Type B pancreatic cell (in vitro differentiated cells): ENCODE measurements around the gene NTRK2. TPM values are rescaled to one million over a fixed set of nuclear protein-coding genes. Genes with fewer than 3 reads are reported as not detected.

Experiments
- DNase-seq: peaks from one replicate; pipeline ENCODE4 v3.0.0; 2021; ENCODE audit warnings: mixed read lengths; ENCODE audit not compliant: unreplicated experiment; ENCODE audit errors: extremely low spot score
- H3K27ac Mint-ChIP-seq: 2 replicates; pipeline ENCODE4 v1.8.0; 2021; ENCODE audit warnings: mild to moderate bottlenecking, mixed read lengths
- H3K27me3 Mint-ChIP-seq: 2 replicates; pipeline ENCODE4 v1.8.0; 2021; ENCODE audit warnings: mixed read lengths
- H3K36me3 Mint-ChIP-seq: 2 replicates; pipeline ENCODE4 v1.8.0; 2021; ENCODE audit warnings: mixed read lengths
- H3K4me1 Mint-ChIP-seq: one replicate; pipeline ENCODE4 v1.8.0; 2021; ENCODE audit warnings: mixed read lengths; ENCODE audit not compliant: unreplicated experiment
- H3K4me3 Mint-ChIP-seq: 2 replicates; pipeline ENCODE4 v1.8.0; 2021; ENCODE audit warnings: mild to moderate bottlenecking, mixed read lengths
- H3K9me3 Mint-ChIP-seq: 2 replicates; pipeline ENCODE4 v1.8.0; 2021; ENCODE audit warnings: mixed read lengths
- total RNA-seq: library from RNA; stranded (reverse); gene quantifications from 2 replicates; pipeline ENCODE4 v1.2.1, GENCODE V29; 2021; ENCODE audit warnings: low replicate concordance
- TF ChIP-seq, protein P1 (sequence below): fragments of 200-600 bp; sonication (generic); conservative IDR thresholded peaks from 2 replicates; pipeline ENCODE4 v1.5.0; 2021; ENCODE audit warnings: antibody characterized with exemption, mild to moderate bottlenecking

Gene NTRK2
- total RNA-seq, 1 donor from 2014 or later, result 122 TPM

DNA sequence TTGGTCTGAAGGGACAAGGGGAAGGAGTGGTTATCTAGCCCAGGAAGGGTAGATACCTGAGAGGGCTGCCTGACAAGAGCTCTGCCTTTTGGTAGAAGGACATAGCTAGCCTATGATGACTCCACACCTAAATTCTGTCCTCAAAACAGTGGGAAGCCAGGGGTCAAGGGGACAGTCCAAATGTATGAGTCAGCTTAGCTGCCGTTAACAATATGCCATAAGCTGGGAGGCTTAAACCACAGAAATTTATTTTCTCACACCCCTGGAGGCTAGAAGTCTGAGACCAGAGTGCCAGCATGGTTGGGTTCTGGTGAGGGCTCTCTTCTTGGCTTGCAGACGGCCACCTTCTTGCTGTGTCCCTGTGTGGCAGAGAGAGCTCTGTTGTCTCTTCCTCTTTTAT, 306.4 kb downstream of the NTRK2 start:
- H3K27me3 Mint-ChIP-seq, result peaks cover 4% of the 10 kb centered on the region
- H3K36me3 Mint-ChIP-seq, result no peaks in the 10 kb centered on the region
- H3K9me3 Mint-ChIP-seq, result peaks cover 4% of the 10 kb centered on the region
- H3K4me1 Mint-ChIP-seq, result no peaks in the 10 kb centered on the region
- TF ChIP-seq, protein P1, sequence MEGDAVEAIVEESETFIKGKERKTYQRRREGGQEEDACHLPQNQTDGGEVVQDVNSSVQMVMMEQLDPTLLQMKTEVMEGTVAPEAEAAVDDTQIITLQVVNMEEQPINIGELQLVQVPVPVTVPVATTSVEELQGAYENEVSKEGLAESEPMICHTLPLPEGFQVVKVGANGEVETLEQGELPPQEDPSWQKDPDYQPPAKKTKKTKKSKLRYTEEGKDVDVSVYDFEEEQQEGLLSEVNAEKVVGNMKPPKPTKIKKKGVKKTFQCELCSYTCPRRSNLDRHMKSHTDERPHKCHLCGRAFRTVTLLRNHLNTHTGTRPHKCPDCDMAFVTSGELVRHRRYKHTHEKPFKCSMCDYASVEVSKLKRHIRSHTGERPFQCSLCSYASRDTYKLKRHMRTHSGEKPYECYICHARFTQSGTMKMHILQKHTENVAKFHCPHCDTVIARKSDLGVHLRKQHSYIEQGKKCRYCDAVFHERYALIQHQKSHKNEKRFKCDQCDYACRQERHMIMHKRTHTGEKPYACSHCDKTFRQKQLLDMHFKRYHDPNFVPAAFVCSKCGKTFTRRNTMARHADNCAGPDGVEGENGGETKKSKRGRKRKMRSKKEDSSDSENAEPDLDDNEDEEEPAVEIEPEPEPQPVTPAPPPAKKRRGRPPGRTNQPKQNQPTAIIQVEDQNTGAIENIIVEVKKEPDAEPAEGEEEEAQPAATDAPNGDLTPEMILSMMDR, result no peak
- no peak overlapping the region for H3K27ac Mint-ChIP-seq
- no peak for DNase-seq
- no peak overlapping the region for H3K4me3 Mint-ChIP-seq

DNA sequence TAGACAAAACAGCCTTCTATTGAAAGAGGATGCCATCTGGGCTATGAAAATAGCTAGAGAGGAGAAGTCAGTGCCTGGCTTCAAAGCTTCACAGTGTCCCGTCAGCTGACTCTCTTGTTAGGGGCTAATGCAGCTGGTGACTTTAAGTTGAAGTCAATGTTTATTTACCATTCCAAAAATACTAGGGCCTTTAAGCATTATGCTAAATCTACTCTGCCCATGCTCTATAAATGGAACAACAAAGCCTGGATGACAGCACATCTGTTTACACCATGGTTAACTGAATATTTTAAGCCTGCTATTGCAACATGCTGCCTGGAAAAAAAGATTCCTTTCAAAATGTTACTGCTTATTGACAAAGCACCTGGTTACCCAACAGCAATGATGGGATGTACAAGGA, 309.1 kb downstream of the NTRK2 start:
- no peak overlapping the region for H3K4me3 Mint-ChIP-seq
- TF ChIP-seq, protein P1, result no peak
- H3K27ac Mint-ChIP-seq, result no peak overlapping the region
- H3K4me1 Mint-ChIP-seq, result no peaks in the 10 kb centered on the region
- H3K27me3 Mint-ChIP-seq, result no peaks in the 10 kb centered on the region
- no peaks in the 10 kb centered on the region for H3K36me3 Mint-ChIP-seq
- no peak for DNase-seq
- peaks cover 4% of the 10 kb centered on the region for H3K9me3 Mint-ChIP-seq

DNA sequence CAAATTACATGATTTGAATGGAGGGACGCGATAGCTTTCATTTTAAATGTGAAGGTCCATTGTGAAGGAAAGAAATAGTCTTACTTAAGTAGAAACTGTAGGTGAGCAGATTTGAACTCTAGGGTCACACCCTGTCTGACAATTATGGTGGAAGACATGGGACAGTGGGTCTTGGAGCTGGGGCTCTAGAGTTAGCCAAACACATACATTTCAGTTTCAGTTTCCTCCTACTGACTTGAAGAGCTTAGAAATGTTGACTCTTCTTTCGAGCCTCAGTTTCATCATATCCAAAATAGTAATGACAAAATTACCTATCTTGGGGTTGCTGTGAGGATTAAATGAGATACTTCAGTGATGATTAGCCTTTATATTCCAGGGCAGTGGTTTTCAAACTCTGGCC, 314.2 kb downstream of the NTRK2 start:
- no peaks in the 10 kb centered on the region for H3K4me1 Mint-ChIP-seq
- no peaks in the 10 kb centered on the region for H3K27me3 Mint-ChIP-seq
- H3K36me3 Mint-ChIP-seq, result no peaks in the 10 kb centered on the region
- H3K9me3 Mint-ChIP-seq, result peaks cover 10% of the 10 kb centered on the region
- no peak overlapping the region for H3K4me3 Mint-ChIP-seq
- DNase-seq, result no peak
- no peak overlapping the region for H3K27ac Mint-ChIP-seq
- TF ChIP-seq, protein P1, result no peak

DNA sequence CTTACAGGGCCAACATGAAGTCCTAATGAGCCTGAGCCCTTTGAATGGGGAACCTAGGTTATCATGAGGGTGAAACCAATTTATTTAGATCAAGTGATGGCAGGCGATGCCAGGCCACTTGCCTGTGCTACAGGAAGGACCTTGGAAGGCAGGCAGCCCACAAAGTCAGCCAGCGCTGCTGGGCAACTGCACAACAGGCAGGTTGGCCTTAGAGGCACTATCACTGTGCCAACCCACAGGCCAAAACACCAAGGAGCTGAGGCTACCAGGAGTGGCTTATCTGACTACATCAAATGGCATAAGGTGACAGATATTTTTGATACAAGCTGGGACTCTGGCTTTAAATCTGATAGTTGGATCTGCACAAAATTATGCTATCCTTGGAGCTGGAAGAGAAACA, 319.1 kb downstream of the NTRK2 start:
- Mint-ChIP-seq H3K4me3 (no peak overlapping the region), H3K27ac (no peak overlapping the region), H3K27me3 (no peaks in the 10 kb centered on the region), H3K4me1 (no peaks in the 10 kb centered on the region), H3K9me3 (peaks cover 5% of the 10 kb centered on the region), H3K36me3 (no peaks in the 10 kb centered on the region)
- TF ChIP-seq, protein P1, result no peak
- no peak for DNase-seq

DNA sequence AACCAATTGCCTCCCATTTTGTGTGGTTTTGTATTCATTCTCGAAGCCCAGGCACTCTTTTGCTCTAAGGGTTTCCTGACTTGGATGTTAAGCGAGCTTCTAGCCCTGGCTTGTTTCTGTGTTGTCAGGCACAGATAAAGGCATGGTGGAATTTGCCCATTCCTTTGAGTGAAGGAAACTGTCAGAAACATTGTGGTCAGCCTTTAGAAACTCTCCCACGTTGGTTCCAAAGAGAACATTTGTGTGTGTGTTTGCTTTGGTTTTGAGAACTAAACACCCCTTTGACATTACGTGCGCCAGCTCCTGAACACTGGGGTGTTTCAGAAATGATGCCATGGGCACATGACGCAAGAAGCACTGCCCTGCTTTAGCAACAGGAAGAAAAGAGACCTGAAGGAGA, 320.9 kb downstream of the NTRK2 start:
- DNase-seq, result no peak
- Mint-ChIP-seq H3K27ac (no peak overlapping the region), H3K9me3 (peaks cover 11% of the 10 kb centered on the region), H3K4me3 (no peak overlapping the region), H3K36me3 (no peaks in the 10 kb centered on the region), H3K4me1 (peaks cover 1% of the 10 kb centered on the region), H3K27me3 (no peaks in the 10 kb centered on the region)
- TF ChIP-seq, protein P1, result no peak
